Uterus (tissue), 4 donors: Measurements from ENCODE around the gene EGFL6. TPM values are rescaled to one million over a fixed set of nuclear protein-coding genes. Genes with fewer than 3 reads are reported as not detected.

ENCODE experiments used
- DNase-seq, 2 donors: peaks; one replicate each; pipeline ENCODE4 v3.0.0-alpha.2; 2019 to 2020
- H3K27ac ChIP-seq, 2 donors: fragments of 200-600 bp; sonication (generic); 1 replicate in 1 of 2; 2 replicates in 1 of 2; pipeline ENCODE4 v1.5.1; 2016 to 2018
- H3K27me3 ChIP-seq, 2 donors: fragments of 200-600 bp; sonication (generic); one replicate each; pipeline ENCODE4 v1.5.1; 2018 to 2019; ENCODE audit warnings: control low read depth in 1 of 2
- H3K36me3 ChIP-seq, 2 donors: fragments of 200-600 bp; sonication (generic); one replicate each; pipeline ENCODE4 v1.5.1; 2019; ENCODE audit warnings: control low read depth in 1 of 2
- H3K4me1 ChIP-seq, 2 donors: fragments of 200-600 bp; sonication (generic); one replicate each; pipeline ENCODE4 v1.5.1; 2018 to 2019; ENCODE audit warnings: control low read depth in 1 of 2
- H3K4me3 ChIP-seq, 2 donors: fragments of 200-600 bp; sonication (generic); 1 replicate in 1 of 2; 2 replicates in 1 of 2; pipeline ENCODE4 v1.5.1; 2018 to 2019; ENCODE audit warnings: mild to moderate bottlenecking in 1 of 2
- H3K9me3 ChIP-seq, 2 donors: fragments of 200-600 bp; sonication (generic); one replicate each; pipeline ENCODE4 v1.5.1; 2019; ENCODE audit warnings: control low read depth in 1 of 2
- CTCF ChIP-seq, 4 experiments: fragments of 200-600 bp in 2 of 4; fragments of 450-650 bp in 2 of 4; sonication (generic) in 2 of 4; IDR thresholded peaks; one replicate each; pipeline ENCODE4 v1.5.1; 2016 to 2019; ENCODE audit warnings: antibody characterized with exemption in 4 of 4, mild to moderate bottlenecking in 2 of 4, moderate library complexity in 1 of 4
- POLR2A ChIP-seq, 2 donors: fragments of 450-650 bp; IDR thresholded peaks; one replicate each; pipeline ENCODE4 v1.6.1; 2016; ENCODE audit warnings: antibody characterized with exemption in 2 of 2, mild to moderate bottlenecking in 1 of 2, moderate library complexity in 1 of 2
- intact Hi-C: fragments of 100-400 bp; cut with DNase I; formaldehyde crosslinking; loops from one replicate; pipeline ENCODE4 v1.15.1; 2023; ENCODE audit warnings: low total_unique reads
- total RNA-seq, 4 donors: library from RNA; depleted of rRNA in 3 of 4; stranded (reverse); fragments of >200 nt in 3 of 4; gene quantifications; one replicate each; pipeline versions ENCODE4 v1.1.0 to v1.2.4, GENCODE V29; 2014 to 2023
- donor health status: DM: yes; HTN: yes; CAD: no.

Gene EGFL6
- total RNA-seq, 4 donors from 2014 or later: 0.18 to 15.7 TPM; not detected in 2

GRCh38 chrX:13570261-13570605 is 832 bp downstream of the EGFL6 start:
- intact Hi-C loops: no loop called here
- TF ChIP-seq CTCF (IDR thresholded peaks at IDR 0.05): no peak
- TF ChIP-seq POLR2A (IDR thresholded peaks at IDR 0.05): no peak
- Histone ChIP-seq H3K4me3 (no peak overlapping the region), H3K9me3 (no peaks in the 10 kb centered on the region), H3K27me3 (peaks cover 0 to 20% of the 10 kb centered on the region in 2 donors), H3K27ac (no peak overlapping the region), H3K4me1 (no peaks in the 10 kb centered on the region), H3K36me3 (no peaks in the 10 kb centered on the region)
- no peak for DNase-seq

- Histone ChIP-seq H3K27me3 (peaks cover 0 to 12% of the 10 kb centered on the region in 2 donors), H3K4me3 (no peak overlapping the region), H3K9me3 (no peaks in the 10 kb centered on the region), H3K27ac (no peak overlapping the region), H3K36me3 (no peaks in the 10 kb centered on the region), H3K4me1 (no peaks in the 10 kb centered on the region)
- intact Hi-C loops: no loop called here
- DNase-seq: no peak
- TF ChIP-seq POLR2A (IDR thresholded peaks at IDR 0.05): no peak
- no peak for TF ChIP-seq CTCF (IDR thresholded peaks at IDR 0.05)
Measured at GRCh38 chrX:13571136-13571535, 1.7 kb downstream of the EGFL6 start.

- intact Hi-C loops: no loop called here
- Histone ChIP-seq H3K4me3 (no peak overlapping the region), H3K4me1 (no peaks in the 10 kb centered on the region), H3K27me3 (peaks cover 0 to 9% of the 10 kb centered on the region in 2 donors), H3K27ac (no peak overlapping the region), H3K36me3 (no peaks in the 10 kb centered on the region), H3K9me3 (peaks cover 0 to 3% of the 10 kb centered on the region in 2 donors)
- DNase-seq: no peak
- no peak for TF ChIP-seq POLR2A (IDR thresholded peaks at IDR 0.05)
- no peak for TF ChIP-seq CTCF (IDR thresholded peaks at IDR 0.05)
Measured at GRCh38 chrX:13574600-13574999, 5.2 kb downstream of the EGFL6 start.

GRCh38 chrX:13579661-13580060 is 10.3 kb downstream of the EGFL6 start:
- DNase-seq: no peak
- Histone ChIP-seq H3K4me3 (no peak overlapping the region), H3K9me3 (peaks cover 0 to 3% of the 10 kb centered on the region in 2 donors), H3K27ac (no peak overlapping the region), H3K4me1 (no peaks in the 10 kb centered on the region), H3K27me3 (no peaks in the 10 kb centered on the region), H3K36me3 (no peaks in the 10 kb centered on the region)
- intact Hi-C loops: no loop called here
- TF ChIP-seq CTCF (IDR thresholded peaks at IDR 0.05): no peak
- TF ChIP-seq POLR2A (IDR thresholded peaks at IDR 0.05): no peak

GRCh38 chrX:13581554-13581953 is 12.2 kb downstream of the EGFL6 start:
- Histone ChIP-seq H3K4me3 (no peak overlapping the region), H3K27ac (no peak overlapping the region), H3K9me3 (peaks cover 0 to 3% of the 10 kb centered on the region in 2 donors), H3K4me1 (no peaks in the 10 kb centered on the region), H3K27me3 (no peaks in the 10 kb centered on the region), H3K36me3 (no peaks in the 10 kb centered on the region)
- no peak for DNase-seq
- intact Hi-C loops: no loop called here
- TF ChIP-seq POLR2A (IDR thresholded peaks at IDR 0.05): no peak
- no peak for TF ChIP-seq CTCF (IDR thresholded peaks at IDR 0.05)
